Left kidney (tissue), 2 donors: ENCODE results near the gene BCL11B. TPM values are rescaled to one million over a fixed set of nuclear protein-coding genes. Genes with fewer than 3 reads are reported as not detected.

Source experiments
- DNase-seq: peaks from one replicate; pipeline ENCODE4 v3.0.0-alpha.2; 2013
- polyA plus RNA-seq: library from polyadenylated mRNA; unstranded; fragments of 120-200 nt; gene quantifications from one replicate; pipeline ENCODE4 v1.2.1, GENCODE V29; 2013; ENCODE audit not compliant: insufficient read length

The BCL11B gene
- polyA plus RNA-seq, 1 donor: 2.7 TPM

- DNase-seq: no peak
Measured at GRCh38 chr14:99224116-99224910, 47.7 kb downstream of the BCL11B start.

GRCh38 chr14:99221445-99221844 lies 50.6 kb downstream of the BCL11B start:
- no peak for DNase-seq

- DNase-seq: no peak
Measured at GRCh38 chr14:99217066-99217955, 54.7 kb downstream of the BCL11B start.

- DNase-seq: no peak
Measured at GRCh38 chr14:99216191-99216590, 55.8 kb downstream of the BCL11B start.

- DNase-seq: no peak
Measured at GRCh38 chr14:99215277-99215676, 56.7 kb downstream of the BCL11B start.

GRCh38 chr14:99214701-99215100 lies 57.3 kb downstream of the BCL11B start:
- DNase-seq: no peak

- DNase-seq: no peak
Measured at GRCh38 chr14:99213527-99213971, 58.4 kb downstream of the BCL11B start.

GRCh38 chr14:99213101-99213500 lies 58.9 kb downstream of the BCL11B start:
- no peak for DNase-seq

GRCh38 chr14:99212646-99213045 lies 59.4 kb downstream of the BCL11B start:
- no peak for DNase-seq

- no peak for DNase-seq
Measured at GRCh38 chr14:99212199-99212598, 59.8 kb downstream of the BCL11B start.

- DNase-seq: no peak
Measured at GRCh38 chr14:99211410-99211809, 60.6 kb downstream of the BCL11B start.

- no peak for DNase-seq
Measured at GRCh38 chr14:99210333-99210732, 61.7 kb downstream of the BCL11B start.

GRCh38 chr14:99209409-99209808 lies 62.6 kb downstream of the BCL11B start:
- no peak for DNase-seq

GRCh38 chr14:99208318-99208717 lies 63.7 kb downstream of the BCL11B start:
- DNase-seq: no peak

GRCh38 chr14:99207456-99207855 lies 64.5 kb downstream of the BCL11B start:
- no peak for DNase-seq

- no peak for DNase-seq
Measured at GRCh38 chr14:99206090-99206489, 65.9 kb downstream of the BCL11B start.

- DNase-seq: no peak
Measured at GRCh38 chr14:99205086-99205688, 66.8 kb downstream of the BCL11B start.

GRCh38 chr14:99203801-99204200 lies 68.2 kb downstream of the BCL11B start:
- DNase-seq: no peak

- no peak for DNase-seq
Measured at GRCh38 chr14:99203080-99203479, 68.9 kb downstream of the BCL11B start.

GRCh38 chr14:99202516-99202915 lies 69.5 kb downstream of the BCL11B start:
- no peak for DNase-seq

- DNase-seq: no peak
Measured at GRCh38 chr14:99201351-99202073, 70.5 kb downstream of the BCL11B start.

- DNase-seq: no peak
Measured at GRCh38 chr14:99200654-99201005, 71.4 kb downstream of the BCL11B start.
